Sigmoid colon (tissue), 4 donors: ENCODE results near the gene FAM120AOS.

Experiments used
- CTCF ChIP-seq, 4 experiments: fragments of 450-650 bp in 3 of 4; fragments of 200-600 bp in 1 of 4; IDR thresholded peaks; one replicate each; pipeline ENCODE4 v1.5.1; 2016 to 2019; ENCODE audit warnings: antibody characterized with exemption in 4 of 4, mild to moderate bottlenecking in 3 of 4, moderate library complexity in 2 of 4
- EP300 ChIP-seq, 4 donors: sonication (generic); formaldehyde crosslinking; IDR thresholded peaks; one replicate each; pipeline ENCODE4 v1.6.1; 2017; ENCODE audit warnings: antibody characterized with exemption in 4 of 4
- POLR2A ChIP-seq, 2 donors: fragments of 450-650 bp; IDR thresholded peaks; one replicate each; pipeline ENCODE4 v1.6.1; 2016; ENCODE audit warnings: antibody characterized with exemption in 2 of 2, mild to moderate bottlenecking in 2 of 2, moderate library complexity in 2 of 2

- TF ChIP-seq POLR2A (IDR thresholded peaks at IDR 0.05) (no peak), CTCF (IDR thresholded peaks at IDR 0.05) (no peak), EP300 (IDR thresholded peaks at IDR 0.05) (no peak)
Measured at GRCh38 chr9:93452710-93453046, 703 bp downstream of the FAM120AOS start.
